Large intestine (tissue), 3 donors: ENCODE data around the gene PPP6R3. TPM values are rescaled to one million over a fixed set of nuclear protein-coding genes. Genes with fewer than 3 reads are reported as not detected.

Source experiments
- DNase-seq, 2 donors: peaks; one replicate each; pipeline versions ENCODE4 v3.0.0 to v3.0.0-alpha.2; 2013
- H3K27ac ChIP-seq: one replicate; pipeline ENCODE4 v1.5.1; 2013; ENCODE audit warnings: low read length
- H3K27me3 ChIP-seq: 2 replicates; pipeline ENCODE4 v1.6.1; 2013; ENCODE audit warnings: low read length; ENCODE audit not compliant: control insufficient read depth, insufficient read depth
- H3K36me3 ChIP-seq: 2 replicates; pipeline ENCODE4 v1.6.1; 2013; ENCODE audit warnings: low read length; ENCODE audit not compliant: control insufficient read depth, insufficient read depth
- H3K4me1 ChIP-seq: one replicate; pipeline ENCODE4 v1.6.1; 2013; ENCODE audit warnings: low read length; ENCODE audit not compliant: control insufficient read depth, insufficient read depth
- H3K4me3 ChIP-seq: one replicate; pipeline ENCODE4 v1.5.1; 2013; ENCODE audit warnings: low read length
- H3K9me3 ChIP-seq: one replicate; pipeline ENCODE4 v1.6.1; 2013; ENCODE audit warnings: mild to moderate bottlenecking, low read depth, low read length, moderate library complexity; ENCODE audit not compliant: control insufficient read depth
- WGBS: methylation state at CpG from one replicate; pipeline ENCODE4 v1.1.5; 2013; ENCODE audit warnings: low lambda C conversion rate; ENCODE audit not compliant: insufficient coverage; 5-methylcytosine and 5-hydroxymethylcytosine counted together
- polyA plus RNA-seq: library from polyadenylated mRNA; unstranded; fragments of 120-200 nt; gene quantifications from one replicate; pipeline ENCODE4 v1.2.1, GENCODE V29; 2013

The PPP6R3 gene
- polyA plus RNA-seq, 1 donor: 70.5 TPM

DNA sequence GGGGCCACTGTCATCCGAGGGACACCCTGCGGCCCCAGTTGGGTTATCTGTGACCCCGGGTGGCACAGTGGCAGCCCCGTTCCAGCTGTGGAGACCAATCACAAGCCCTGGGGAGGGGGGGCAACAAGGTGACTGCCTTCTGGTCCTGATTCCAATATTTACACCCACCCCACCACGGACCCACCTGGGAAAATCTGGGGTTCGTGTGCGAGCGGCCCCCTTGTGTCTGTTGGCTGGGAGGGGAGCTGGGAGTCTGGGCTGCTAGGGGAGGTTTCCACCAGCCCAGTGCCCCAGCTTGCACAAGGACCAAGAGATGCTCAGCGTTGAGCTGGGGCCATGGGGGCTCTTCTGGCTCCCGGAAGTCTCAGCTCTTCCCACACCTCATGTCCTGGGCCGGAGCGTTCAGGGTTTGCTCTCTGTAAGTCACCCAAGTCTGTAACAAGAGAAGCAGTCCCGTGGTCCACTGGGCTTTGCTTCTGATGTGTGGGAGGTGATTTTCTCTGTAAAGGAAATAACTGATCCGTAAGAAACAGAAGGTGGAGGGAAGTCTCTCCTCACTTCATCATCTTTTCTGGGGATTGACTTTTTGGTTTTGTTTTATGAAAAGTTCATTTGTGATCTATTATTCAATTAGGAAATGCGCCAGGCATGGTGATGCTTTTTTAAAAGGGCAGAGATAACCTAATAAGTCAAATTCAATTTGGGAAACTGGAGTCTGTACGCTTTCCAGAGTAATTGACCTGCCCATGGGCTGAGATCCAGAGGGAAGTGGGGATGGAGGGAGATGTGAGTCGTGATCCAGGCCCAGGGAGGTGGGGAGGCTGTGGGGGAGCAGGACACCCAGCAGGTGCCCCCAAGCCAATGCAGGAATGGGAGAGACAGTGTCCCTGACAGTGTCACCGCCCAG lies 201.4 kb downstream of the PPP6R3 start:
- H3K27ac ChIP-seq: no peak overlapping the region
- H3K4me1 ChIP-seq: peaks cover 4% of the 10 kb centered on the region
- 50% methylated on average over 2 of the region's 18 CpGs for WGBS
- H3K36me3 ChIP-seq: no peaks in the 10 kb centered on the region
- H3K27me3 ChIP-seq: no peaks in the 10 kb centered on the region
- no peak overlapping the region for H3K4me3 ChIP-seq
- no peak for DNase-seq
- no peaks in the 10 kb centered on the region for H3K9me3 ChIP-seq

DNA sequence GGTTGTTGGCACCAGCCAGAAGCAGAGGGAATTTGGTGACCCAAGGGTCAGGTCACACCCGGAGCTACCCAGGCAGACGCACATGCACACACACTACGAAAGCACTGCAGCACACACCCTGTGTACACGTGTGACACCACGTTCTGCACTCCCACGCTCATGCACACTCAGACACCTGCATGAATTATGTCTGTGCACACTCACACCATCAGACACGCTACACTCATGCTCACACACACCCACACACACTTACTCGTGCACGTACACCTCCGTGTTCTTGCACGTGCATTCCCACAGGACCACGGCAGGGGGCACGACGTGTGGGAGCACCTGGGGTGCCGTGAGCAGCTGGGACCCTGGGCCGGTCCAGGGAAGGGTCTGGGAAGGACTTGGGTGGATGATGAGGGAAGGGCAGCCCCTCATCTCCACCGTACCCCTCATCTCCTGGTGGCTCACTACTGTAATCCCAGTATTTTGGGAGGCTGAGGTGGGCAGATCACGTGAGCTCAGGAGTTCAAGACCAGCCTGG lies 203.0 kb downstream of the PPP6R3 start:
- no CpG with 5 or more reads among the region's 18 CpGs for WGBS
- Histone ChIP-seq H3K9me3 (no peaks in the 10 kb centered on the region), H3K27me3 (no peaks in the 10 kb centered on the region), H3K27ac (no peak overlapping the region), H3K36me3 (no peaks in the 10 kb centered on the region), H3K4me3 (no peak overlapping the region), H3K4me1 (peaks cover 4% of the 10 kb centered on the region)
- DNase-seq: no peak

DNA sequence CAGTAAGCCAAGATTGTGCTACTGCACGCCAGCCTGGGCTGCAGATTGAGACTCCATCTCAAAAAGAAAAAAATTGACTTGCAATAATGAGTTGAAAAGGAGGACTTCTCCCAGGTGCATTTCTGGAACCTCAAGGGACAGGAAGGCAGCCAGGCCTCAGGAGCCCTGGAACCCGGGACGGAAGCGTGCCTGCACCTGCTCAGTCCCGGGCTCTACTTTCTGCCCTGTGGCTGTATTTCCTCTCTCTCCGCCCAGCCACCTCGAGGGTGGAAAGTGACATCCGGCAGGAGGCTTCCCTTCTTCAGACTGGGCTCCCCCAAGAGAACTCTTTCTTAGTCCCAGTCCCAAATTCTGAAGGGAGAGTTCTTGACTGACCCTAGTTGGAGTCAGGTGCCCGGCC lies 203.6 kb downstream of the PPP6R3 start:
- H3K4me1 ChIP-seq: peaks cover 4% of the 10 kb centered on the region
- no peak for DNase-seq
- H3K27me3 ChIP-seq: no peaks in the 10 kb centered on the region
- H3K36me3 ChIP-seq: no peaks in the 10 kb centered on the region
- H3K9me3 ChIP-seq: no peaks in the 10 kb centered on the region
- H3K27ac ChIP-seq: no peak overlapping the region
- no peak overlapping the region for H3K4me3 ChIP-seq
- no CpG with 5 or more reads among the region's 9 CpGs for WGBS

DNA sequence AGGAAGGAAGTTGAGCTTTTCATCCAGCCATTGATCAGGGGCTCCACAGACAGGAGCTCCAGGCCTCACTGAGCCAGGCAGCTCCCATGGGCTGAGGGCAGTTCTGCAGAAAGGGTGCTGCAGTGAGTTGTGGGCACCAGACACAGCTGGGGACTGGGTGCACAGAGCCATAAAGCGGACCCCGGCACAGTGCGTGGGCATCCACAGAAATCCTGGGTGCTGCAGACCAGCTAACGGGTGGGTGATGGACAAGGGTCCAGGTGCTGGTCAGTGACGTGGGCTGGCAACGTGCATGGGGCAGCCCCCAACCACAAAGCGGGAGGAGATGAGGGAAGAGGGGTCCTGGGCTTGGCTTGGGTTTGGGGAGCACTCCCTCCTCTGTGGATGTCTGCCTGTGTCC lies 204.4 kb downstream of the PPP6R3 start:
- DNase-seq: no peak
- Histone ChIP-seq H3K9me3 (no peaks in the 10 kb centered on the region), H3K4me3 (no peak overlapping the region), H3K27ac (no peak overlapping the region), H3K27me3 (no peaks in the 10 kb centered on the region), H3K4me1 (no peaks in the 10 kb centered on the region), H3K36me3 (no peaks in the 10 kb centered on the region)
- WGBS: no CpG with 5 or more reads among the region's 7 CpGs

Other genes starting within 250 kb of the PPP6R3 start
- gene KMT5B, start 247.5 kb upstream of the PPP6R3 start, polyA plus RNA-seq: 52.9 TPM
- 74.5 TPM for gene C11orf24, start 188.8 kb upstream of the PPP6R3 start, polyA plus RNA-seq
- gene LRP5, start 148.2 kb upstream of the PPP6R3 start, polyA plus RNA-seq: 109 TPM
- 31.8 TPM for gene GAL, start 223.8 kb downstream of the PPP6R3 start, polyA plus RNA-seq